ENCODE results near the gene NSDHL.

Gene NSDHL

DNA sequence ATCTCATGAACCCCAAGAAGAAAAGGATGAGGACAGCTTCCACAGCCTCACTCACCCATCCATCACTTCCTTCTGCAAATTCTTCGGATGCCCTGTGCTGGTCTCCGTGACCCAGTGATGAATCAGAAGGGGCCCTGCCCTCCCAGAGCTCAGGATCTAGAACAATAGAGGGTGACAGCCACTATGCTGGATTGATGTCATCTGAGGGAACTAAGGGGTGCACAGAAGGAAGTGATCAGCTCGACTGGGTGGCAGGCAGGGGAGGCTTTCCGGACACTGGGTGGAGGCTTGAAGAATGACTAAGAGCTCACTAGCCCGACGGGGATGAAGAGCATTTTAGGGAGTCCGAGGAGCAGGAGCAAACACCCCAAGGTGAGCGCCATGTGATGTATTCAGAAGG lies 65.6 kb downstream of the NSDHL start:
- no peak for DNase-seq (ENCODE audit: low spot score)
- ChIA-PET POLR2A (ENCODE audit: low non-redundant PET) (no interaction called here), CTCF (interaction anchor here (1.8 kb wide), 1 partner anchor 18 kb away, joined by 5 read pairs; no protein-coding TSS in a partner anchor)
- H3K27ac ChIP-seq: peak overlapping the region; percentile 83
- TF ChIP-seq, protein P1, sequence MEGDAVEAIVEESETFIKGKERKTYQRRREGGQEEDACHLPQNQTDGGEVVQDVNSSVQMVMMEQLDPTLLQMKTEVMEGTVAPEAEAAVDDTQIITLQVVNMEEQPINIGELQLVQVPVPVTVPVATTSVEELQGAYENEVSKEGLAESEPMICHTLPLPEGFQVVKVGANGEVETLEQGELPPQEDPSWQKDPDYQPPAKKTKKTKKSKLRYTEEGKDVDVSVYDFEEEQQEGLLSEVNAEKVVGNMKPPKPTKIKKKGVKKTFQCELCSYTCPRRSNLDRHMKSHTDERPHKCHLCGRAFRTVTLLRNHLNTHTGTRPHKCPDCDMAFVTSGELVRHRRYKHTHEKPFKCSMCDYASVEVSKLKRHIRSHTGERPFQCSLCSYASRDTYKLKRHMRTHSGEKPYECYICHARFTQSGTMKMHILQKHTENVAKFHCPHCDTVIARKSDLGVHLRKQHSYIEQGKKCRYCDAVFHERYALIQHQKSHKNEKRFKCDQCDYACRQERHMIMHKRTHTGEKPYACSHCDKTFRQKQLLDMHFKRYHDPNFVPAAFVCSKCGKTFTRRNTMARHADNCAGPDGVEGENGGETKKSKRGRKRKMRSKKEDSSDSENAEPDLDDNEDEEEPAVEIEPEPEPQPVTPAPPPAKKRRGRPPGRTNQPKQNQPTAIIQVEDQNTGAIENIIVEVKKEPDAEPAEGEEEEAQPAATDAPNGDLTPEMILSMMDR (conservative IDR thresholded peaks at IDR 0.05; ENCODE audit: low read depth): no peak

DNA sequence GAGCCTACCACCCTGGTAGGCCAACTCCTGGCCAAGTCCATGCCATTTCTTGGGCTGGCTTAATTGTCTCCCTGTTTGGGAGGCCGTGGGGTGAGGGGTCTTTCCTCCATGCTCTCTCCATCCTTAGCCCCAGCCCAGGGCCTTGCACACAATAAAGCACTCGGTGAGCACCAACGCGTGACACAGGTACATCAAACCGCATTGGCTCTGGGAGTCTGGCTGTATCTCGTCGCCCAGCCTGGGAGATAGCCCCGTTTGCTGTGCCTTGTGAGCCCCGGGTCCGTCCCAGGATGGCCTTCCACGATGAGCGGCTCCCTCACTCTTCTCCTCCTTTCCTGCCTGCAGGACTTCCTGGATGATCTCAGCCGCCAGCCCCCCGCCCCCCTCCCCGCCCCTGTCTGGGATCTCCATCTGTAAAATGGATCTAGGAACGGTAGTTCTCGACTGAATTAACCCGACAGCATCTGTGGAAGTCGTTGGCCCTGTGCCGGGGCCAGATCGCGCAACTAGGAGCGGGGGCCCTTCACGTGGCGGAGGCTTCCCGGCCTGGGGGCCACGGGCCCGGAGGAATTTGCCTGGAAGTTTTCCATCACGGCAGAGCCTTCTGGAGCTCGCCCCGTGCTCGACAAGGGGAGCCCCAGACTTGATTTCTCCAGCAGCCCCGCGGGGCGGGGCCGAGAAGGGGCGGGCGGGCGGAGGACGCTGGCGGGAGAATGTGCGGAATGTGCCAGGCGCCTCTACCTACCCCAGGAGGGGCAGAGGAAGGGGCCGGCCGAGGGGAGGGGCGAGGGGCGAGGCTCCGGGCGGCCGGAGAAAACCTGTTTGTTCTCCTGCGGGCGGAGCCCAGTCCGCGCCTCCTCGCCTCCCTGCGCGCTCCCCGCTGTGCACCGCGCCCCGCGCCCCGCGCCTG lies 66.6 kb downstream of the NSDHL start, which contains the start of gene ZNF185:
TSS of gene ZNF185 (plus strand) at position 846 of the 910 bp plus-strand sequence. CDS start 16,423 bp downstream, outside the sequence.
- DNase-seq (ENCODE audit: low spot score): peak; percentile 63
- H3K27ac ChIP-seq: peak within 1 kb of the TSS; percentile 83
- ChIA-PET POLR2A (ENCODE audit: low non-redundant PET) (no interaction called here), CTCF (no interaction called here)
- TF ChIP-seq, protein P1 (conservative IDR thresholded peaks at IDR 0.05; ENCODE audit: low read depth): no peak

DNA sequence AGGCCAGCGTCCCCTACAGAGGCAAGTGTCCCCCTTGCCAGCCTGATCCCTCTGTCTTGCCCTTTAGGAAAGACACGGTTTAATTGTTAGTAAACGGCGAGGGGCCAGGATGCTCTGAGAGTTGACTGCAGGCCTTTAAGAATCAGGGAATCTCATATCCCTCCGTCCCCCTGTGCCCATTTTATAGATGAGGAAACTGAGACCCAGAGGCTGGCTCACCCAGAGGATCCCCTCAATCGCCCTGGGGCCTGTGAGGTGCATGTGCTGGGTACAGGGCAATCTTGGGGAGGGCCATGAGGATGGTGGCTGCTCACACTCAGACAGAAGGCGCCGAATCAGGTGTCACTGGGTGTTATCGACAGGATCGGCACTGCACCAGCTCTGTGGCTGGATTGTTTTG lies 67.6 kb downstream of the NSDHL start:
- peak overlapping the region; percentile 83 for H3K27ac ChIP-seq
- TF ChIP-seq, protein P1 (conservative IDR thresholded peaks at IDR 0.05; ENCODE audit: low read depth): no peak
- ChIA-PET POLR2A (ENCODE audit: low non-redundant PET) (no interaction called here), CTCF (no interaction called here)
- no peak for DNase-seq (ENCODE audit: low spot score)

DNA sequence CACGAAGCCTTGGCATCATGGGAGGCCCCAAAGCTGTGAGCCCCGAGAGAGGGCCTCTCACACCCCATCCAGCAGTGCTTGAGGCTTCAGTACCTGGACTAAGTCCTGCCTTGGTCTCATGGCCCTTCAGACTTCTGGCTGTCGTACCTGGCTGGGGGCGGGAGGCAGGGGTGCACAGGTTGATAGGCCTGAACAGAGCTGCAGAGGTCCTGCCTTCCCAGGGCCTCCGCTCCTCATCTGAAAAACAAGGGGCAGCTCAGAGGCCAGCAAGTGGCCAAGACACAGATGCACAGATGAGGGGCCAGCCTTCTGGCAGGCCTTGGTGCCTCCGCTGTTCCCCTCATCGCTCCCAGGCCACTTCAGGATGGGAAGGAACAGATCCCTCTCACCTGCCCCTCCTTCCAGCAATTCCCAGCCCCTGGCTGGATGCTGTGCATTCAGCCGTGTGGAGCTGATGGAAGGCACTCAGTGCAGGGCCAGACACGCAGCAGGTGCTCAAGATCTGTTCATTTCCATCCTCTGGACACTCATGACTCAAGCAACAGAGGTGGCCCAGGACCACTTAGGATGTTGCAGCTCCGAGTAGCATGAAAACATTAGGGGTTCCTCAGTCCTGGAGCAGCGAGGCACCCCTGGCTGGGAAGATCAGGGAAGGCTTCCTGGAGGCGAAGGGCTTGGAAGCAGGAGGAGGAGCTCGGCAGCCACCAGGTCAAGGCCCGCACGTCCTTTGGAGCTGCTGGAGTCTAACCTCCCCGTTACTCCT lies 68.4 kb downstream of the NSDHL start:
- TF ChIP-seq, protein P1 (conservative IDR thresholded peaks at IDR 0.05; ENCODE audit: low read depth): no peak
- no peak for DNase-seq (ENCODE audit: low spot score)
- ChIA-PET POLR2A (ENCODE audit: low non-redundant PET) (no interaction called here), CTCF (no interaction called here)
- peak overlapping the region; percentile 83 for H3K27ac ChIP-seq

DNA sequence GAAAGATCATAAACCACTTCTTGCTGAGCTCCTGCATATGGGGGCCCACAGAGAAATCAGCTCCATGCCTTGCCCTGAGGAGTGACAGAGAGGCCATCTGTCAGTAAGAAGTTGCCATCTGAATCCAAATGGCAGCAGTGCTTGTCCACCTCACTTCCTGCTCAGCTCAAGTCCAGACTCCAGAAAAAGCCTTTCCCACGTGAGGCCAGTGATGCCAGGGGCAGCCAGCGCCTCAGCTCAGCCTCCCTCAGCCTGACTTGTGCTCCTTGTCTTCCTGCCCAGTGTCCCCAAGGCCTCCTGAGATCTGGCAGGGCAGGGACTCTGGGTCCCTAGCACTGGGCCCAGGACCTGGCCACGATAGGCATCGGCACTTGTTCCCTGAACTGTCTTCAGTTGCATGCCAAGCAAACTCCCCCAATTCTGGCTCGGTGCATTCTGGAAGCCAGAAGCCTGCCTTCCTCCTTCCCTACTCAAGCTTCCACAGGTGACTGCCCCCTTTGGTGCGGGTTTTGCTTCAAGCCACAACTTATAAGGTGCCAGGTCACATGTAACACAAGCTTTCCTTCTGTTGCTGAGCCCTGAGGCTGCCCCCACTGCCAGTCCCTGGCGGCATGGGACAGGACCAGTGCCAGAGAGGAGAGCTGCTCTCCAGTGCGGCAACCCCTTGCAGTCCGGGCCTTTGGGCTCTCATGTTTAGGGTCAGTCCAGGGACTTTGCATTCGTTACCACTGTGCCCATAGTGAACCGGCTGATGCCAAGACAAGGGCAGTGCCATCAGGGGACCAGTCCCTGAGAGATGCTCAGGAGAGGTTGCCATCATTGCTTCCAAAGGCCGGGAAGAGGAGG lies 69.2 kb downstream of the NSDHL start:
- ChIA-PET CTCF (no interaction called here), POLR2A (ENCODE audit: low non-redundant PET) (no interaction called here)
- H3K27ac ChIP-seq: peak overlapping the region; percentile 25
- TF ChIP-seq, protein P1 (conservative IDR thresholded peaks at IDR 0.05; ENCODE audit: low read depth): no peak
- no peak for DNase-seq (ENCODE audit: low spot score)

Data from RWPE1 (cell line).